Activated naive CD8-positive, alpha-beta T cell treated with anti-CD3 and anti-CD28 coated beads, Interleukin-2, amount 10 ng/mL, durations not matched to agents 7 days and 5 days (primary cell): Measurements from ENCODE around the gene KLHL29. TPM values are rescaled to one million over a fixed set of nuclear protein-coding genes. Genes with fewer than 3 reads are reported as not detected.

ENCODE experiments used
- ATAC-seq: fragments of 150-1000 bp; cut with Tn5 transposase; one replicate; pipeline ENCODE4 v1.10.0; 2021; ENCODE audit warnings: low read depth, moderate library complexity
- POLR2A ChIA-PET: fragments of 350-600 bp; sonication (Branson Sonifier 250); formaldehyde crosslinking; loops from one replicate; lab custom pipeline; 2021; ENCODE audit warnings: antibody characterized with exemption; lab: Charles Lee
- DNase-seq: peaks from one replicate; pipeline ENCODE4 v3.0.0; 2021
- H3K27ac Mint-ChIP-seq: one replicate; pipeline ENCODE4 v1.8.0; 2022; ENCODE audit warnings: mild to moderate bottlenecking, mixed read lengths
- H3K27me3 Mint-ChIP-seq: one replicate; pipeline ENCODE4 v1.8.0; 2022; ENCODE audit warnings: mild to moderate bottlenecking, moderate library complexity, mixed read lengths
- H3K36me3 Mint-ChIP-seq: one replicate; pipeline ENCODE4 v1.8.0; 2021; ENCODE audit warnings: mild to moderate bottlenecking, mixed read lengths
- H3K4me1 Mint-ChIP-seq: one replicate; pipeline ENCODE4 v1.8.0; 2021; ENCODE audit warnings: mixed read lengths
- H3K4me3 Mint-ChIP-seq: one replicate; pipeline ENCODE4 v1.8.0; 2022; ENCODE audit warnings: mild to moderate bottlenecking, moderate library complexity, mixed read lengths
- H3K9me3 Mint-ChIP-seq: one replicate; pipeline ENCODE4 v1.8.0; 2021; ENCODE audit warnings: mixed read lengths
- total RNA-seq, 2 experiments: library from RNA; stranded (reverse); gene quantifications; one replicate each; pipeline ENCODE4 v1.2.3, GENCODE V29; 2021

The KLHL29 gene
- total RNA-seq, 2 experiments from 2014 or later = 1.6 to 1.7 TPM

DNA sequence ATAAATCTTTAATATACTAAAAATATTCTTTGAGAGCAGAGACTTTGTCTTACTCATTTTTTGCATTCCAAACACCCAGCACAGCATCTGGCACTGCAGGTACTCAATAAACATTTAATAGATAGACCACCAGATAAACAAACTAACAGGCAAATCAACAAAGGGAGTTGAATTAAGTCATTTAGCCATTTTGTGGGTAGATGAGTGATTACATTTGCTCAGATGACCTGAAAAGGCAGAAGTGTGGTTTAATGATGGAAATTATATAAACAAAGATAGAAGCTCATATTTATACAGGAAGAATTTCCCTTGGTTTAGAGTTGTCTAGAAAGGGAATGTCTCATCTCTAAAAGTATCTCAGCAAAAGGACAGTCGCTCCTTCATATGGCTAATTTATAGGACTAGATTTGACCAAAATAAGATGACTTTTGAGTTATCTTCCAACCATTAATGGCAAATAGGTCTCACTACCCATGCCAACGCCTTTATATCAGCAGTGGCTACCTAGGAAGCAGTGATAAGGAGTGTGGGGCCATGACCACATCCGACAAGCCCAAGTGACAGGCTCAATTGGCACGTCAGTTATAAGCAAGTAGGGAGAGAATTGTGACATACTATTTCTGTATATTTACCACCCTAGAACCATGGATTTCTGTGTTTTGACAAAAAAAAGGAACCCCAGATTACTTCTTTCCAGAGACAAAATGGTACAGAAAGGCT is 368.5 kb downstream of the KLHL29 start:
- Mint-ChIP-seq H3K4me3 (no peak overlapping the region), H3K4me1 (no peaks in the 10 kb centered on the region), H3K27ac (no peak overlapping the region), H3K27me3 (no peaks in the 10 kb centered on the region), H3K36me3 (peaks cover 31% of the 10 kb centered on the region), H3K9me3 (no peaks in the 10 kb centered on the region)
- ATAC-seq (no peak), DNase-seq (no peak)
- POLR2A ChIA-PET = no interaction called here

DNA sequence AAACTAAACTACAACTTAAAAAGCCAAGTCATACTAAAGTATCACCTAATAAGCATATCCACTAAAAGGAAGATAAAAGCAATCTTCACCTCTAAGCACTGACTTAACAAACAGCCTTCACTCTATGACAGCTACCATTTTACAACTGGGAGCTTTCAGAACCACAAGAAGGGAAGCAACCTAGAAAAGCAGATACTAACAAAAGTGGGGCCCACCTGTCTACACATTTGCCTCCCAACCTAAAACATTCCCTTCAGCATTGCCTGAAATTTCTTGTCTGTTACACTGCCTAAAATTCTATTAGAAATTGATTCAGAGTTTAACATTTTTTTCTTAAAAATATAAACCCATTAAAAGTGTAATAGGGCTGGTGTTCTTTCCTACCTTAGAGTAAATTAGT is 370.0 kb downstream of the KLHL29 start:
- H3K36me3 Mint-ChIP-seq = peaks cover 30% of the 10 kb centered on the region
- H3K9me3 Mint-ChIP-seq = no peaks in the 10 kb centered on the region
- no peak overlapping the region for H3K27ac Mint-ChIP-seq
- DNase-seq (no peak), ATAC-seq (no peak)
- H3K4me1 Mint-ChIP-seq = no peaks in the 10 kb centered on the region
- H3K27me3 Mint-ChIP-seq = no peaks in the 10 kb centered on the region
- POLR2A ChIA-PET = no interaction called here
- H3K4me3 Mint-ChIP-seq = no peak overlapping the region

DNA sequence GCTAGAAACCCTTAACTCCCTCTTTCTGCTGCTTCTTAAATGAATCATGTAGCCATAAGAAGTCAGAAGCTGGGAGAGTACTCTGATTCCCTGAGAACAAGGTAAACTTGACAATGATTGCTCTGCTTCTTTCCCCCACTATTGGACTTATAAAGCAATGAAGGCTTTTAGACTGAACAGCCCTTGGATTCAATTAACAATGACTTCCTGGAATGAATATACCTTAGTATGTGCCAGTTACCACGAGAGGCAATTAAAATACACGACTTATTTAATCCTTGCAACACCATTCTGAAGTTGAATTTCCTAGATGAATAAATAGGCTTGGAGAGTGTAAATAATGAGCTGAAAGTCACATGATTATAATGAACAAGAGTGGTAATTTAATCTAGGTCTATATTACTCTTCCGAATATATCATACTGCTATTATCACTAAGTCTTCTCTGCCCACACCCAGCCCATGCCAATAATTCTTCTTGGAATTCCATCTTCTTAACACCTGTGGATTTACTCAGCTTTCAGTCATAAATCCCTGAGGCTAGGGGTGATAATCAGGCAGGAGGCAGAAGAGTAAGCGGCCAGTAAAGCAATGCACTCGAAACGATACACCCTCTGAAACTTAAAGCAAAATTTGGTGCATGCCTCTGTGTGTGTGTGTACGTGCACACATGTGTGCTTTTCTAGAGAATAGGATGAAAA is 371.8 kb downstream of the KLHL29 start:
- H3K4me1 Mint-ChIP-seq = peaks cover 4% of the 10 kb centered on the region
- POLR2A ChIA-PET = no interaction called here
- H3K4me3 Mint-ChIP-seq = no peak overlapping the region
- ATAC-seq (no peak), DNase-seq (no peak)
- H3K9me3 Mint-ChIP-seq = no peaks in the 10 kb centered on the region
- no peak overlapping the region for H3K27ac Mint-ChIP-seq
- peaks cover 26% of the 10 kb centered on the region for H3K36me3 Mint-ChIP-seq
- H3K27me3 Mint-ChIP-seq = no peaks in the 10 kb centered on the region

DNA sequence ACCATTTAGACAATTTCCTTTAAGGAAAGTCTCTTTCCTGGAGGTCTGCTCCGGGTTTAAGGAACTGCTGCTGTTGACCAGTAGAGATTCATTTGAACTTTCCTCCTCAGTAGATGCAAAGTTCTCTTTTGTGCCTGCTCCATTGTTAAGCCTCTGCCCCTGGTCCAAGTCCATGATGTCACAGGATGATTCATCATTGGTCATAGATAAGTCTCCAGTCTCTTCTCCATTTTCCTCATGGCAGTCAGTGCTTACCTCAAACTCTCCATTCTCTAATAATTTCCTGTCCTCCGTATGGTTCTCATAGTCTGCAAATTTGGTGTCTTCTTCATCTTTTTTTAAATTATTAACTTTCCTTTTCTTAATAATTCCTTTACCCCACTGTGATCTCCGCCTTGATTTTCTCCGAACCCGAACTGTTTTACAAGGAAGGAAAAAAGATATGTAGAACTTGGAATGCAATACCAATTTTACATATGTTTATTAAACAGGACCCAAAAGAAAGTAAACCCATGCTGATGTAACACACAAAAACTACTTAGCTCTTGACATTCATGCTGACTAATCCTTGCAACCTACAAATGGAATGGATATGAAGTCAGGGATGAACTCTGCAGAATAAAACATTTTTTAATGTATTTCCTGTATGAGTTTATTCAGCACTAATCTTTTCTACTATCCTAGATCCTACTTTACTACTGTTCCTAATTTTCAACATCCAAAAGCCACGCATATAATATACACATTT is 372.9 kb downstream of the KLHL29 start:
- Mint-ChIP-seq H3K9me3 (no peaks in the 10 kb centered on the region), H3K27ac (no peak overlapping the region), H3K27me3 (no peaks in the 10 kb centered on the region), H3K4me3 (no peak overlapping the region), H3K36me3 (peaks cover 21% of the 10 kb centered on the region), H3K4me1 (peaks cover 6% of the 10 kb centered on the region)
- POLR2A ChIA-PET = no interaction called here
- DNase-seq = no peak
- ATAC-seq = no peak
